ENCODE data around the gene ADCY7.

GRCh38 chr16:50363656-50364055, 97.3 kb downstream of the ADCY7 start:
- no peak for TF ChIP-seq CTCF (IDR thresholded peaks at IDR 0.05 in 2 of 3, conservative IDR thresholded peaks at IDR 0.05 in 1 of 3; ENCODE audit: borderline replicate concordance in 1 of 3, insufficient read depth in 1 of 3, low read depth in 2 of 3, low read length in 2 of 3)
- TF ChIP-seq SP1 (IDR thresholded peaks at IDR 0.05; ENCODE audit: low read depth), result no peak
- TF ChIP-seq SIN3A (IDR thresholded peaks at IDR 0.05; ENCODE audit: low read depth), result no peak
